SK-N-SH treated with all-trans-retinoic acid at 6 μM for 48 hours (cell line): ENCODE data around the gene SIRT5.

ENCODE experiments used
- CSDC2 ChIP-seq: fragments of 250-450 bp; sonication (Bioruptor Pico); IDR thresholded peaks from 2 replicates; pipeline ENCODE4 v1.5.0; 2020; ENCODE audit warnings: mild to moderate bottlenecking, moderate library complexity
- ISL1 ChIP-seq: fragments of 250-450 bp; sonication (Bioruptor Pico); IDR thresholded peaks from 2 replicates; pipeline ENCODE4 v2.1.2; 2022; ENCODE audit warnings: mild to moderate bottlenecking, moderate library complexity
- ZFP3 ChIP-seq: fragments of 250-450 bp; sonication (Bioruptor Pico); IDR thresholded peaks from 2 replicates; pipeline ENCODE4 v1.5.0; 2020; ENCODE audit warnings: mild to moderate bottlenecking, moderate library complexity
- ZFP30 ChIP-seq: fragments of 450-650 bp; formaldehyde crosslinking; IDR thresholded peaks from 2 replicates; pipeline ENCODE4 v1.5.0; 2022; ENCODE audit warnings: mild to moderate bottlenecking, moderate library complexity
- ZNF565 ChIP-seq: fragments of 450-650 bp; formaldehyde crosslinking; conservative IDR thresholded peaks from 2 replicates; pipeline ENCODE4 v1.5.0; 2020; ENCODE audit warnings: low read depth, mild to moderate bottlenecking, moderate library complexity
- TF ChIP-seq, protein P1 (sequence below): fragments of 250-450 bp; sonication (Bioruptor Pico); IDR thresholded peaks from 2 replicates; pipeline ENCODE4 v1.5.1; 2020; ENCODE audit warnings: low read depth, mild to moderate bottlenecking, moderate library complexity
- TF ChIP-seq, protein P2 (sequence below): fragments of 250-450 bp; sonication (Bioruptor Pico); IDR thresholded peaks from 2 replicates; pipeline ENCODE4 v1.8.0; 2021; ENCODE audit warnings: low read depth, mild to moderate bottlenecking, moderate library complexity, borderline replicate concordance
- TF ChIP-seq, protein P3 (sequence below): fragments of 250-450 bp; sonication (Bioruptor Pico); IDR thresholded peaks from 2 replicates; pipeline ENCODE4 v1.8.0; 2020; ENCODE audit warnings: mild to moderate bottlenecking, moderate library complexity, borderline replicate concordance
- TF ChIP-seq, protein P4 (sequence below): fragments of 250-450 bp; sonication (Bioruptor Pico); IDR thresholded peaks from 2 replicates; pipeline ENCODE4 v1.5.0; 2020; ENCODE audit warnings: mild to moderate bottlenecking, moderate library complexity

DNA sequence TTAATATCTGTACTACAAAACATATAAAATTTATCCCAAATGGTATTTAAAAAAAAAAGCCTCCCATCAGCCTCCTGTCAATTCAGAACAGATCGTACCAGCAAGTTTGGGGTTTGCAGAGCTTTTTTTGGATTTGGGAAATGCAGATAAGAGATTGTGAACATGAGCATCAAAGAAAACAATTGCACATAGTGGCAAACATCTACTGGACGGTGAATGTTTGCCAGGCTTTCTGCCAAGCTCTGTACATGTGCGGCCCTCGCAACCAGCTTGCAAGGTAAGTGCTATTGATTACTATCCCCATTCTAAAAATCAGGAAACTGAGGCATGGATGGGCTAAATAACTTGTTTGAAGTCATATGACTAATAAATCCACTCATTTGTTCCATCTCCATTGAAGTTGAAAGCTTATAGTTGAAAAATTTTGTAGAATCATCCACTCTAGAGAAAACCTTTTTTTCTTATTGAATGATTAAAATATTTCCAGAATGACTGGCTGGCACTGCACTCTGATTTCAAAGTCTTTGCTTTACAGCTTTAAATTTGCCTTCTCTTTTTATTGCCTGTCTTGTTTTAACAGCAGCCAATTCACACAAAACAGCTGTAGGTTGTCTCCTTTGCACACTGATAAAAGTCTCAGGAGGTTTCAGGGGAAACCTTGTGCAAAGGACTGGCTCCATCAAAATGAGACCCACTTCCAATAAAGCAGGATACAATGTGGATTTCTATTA, 37.4 kb upstream of the SIRT5 start:
- no peak for TF ChIP-seq ZNF565 (CRISPR knock-in tag)
- TF ChIP-seq ISL1 (CRISPR knock-in tag): no peak
- TF ChIP-seq, protein P1, sequence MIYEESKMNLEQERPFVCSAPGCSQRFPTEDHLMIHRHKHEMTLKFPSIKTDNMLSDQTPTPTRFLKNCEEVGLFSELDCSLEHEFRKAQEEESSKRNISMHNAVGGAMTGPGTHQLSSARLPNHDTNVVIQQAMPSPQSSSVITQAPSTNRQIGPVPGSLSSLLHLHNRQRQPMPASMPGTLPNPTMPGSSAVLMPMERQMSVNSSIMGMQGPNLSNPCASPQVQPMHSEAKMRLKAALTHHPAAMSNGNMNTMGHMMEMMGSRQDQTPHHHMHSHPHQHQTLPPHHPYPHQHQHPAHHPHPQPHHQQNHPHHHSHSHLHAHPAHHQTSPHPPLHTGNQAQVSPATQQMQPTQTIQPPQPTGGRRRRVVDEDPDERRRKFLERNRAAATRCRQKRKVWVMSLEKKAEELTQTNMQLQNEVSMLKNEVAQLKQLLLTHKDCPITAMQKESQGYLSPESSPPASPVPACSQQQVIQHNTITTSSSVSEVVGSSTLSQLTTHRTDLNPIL (CRISPR knock-in tag): no peak
- TF ChIP-seq ZFP3 (CRISPR knock-in tag): no peak
- no peak for TF ChIP-seq CSDC2
- TF ChIP-seq, protein P2, sequence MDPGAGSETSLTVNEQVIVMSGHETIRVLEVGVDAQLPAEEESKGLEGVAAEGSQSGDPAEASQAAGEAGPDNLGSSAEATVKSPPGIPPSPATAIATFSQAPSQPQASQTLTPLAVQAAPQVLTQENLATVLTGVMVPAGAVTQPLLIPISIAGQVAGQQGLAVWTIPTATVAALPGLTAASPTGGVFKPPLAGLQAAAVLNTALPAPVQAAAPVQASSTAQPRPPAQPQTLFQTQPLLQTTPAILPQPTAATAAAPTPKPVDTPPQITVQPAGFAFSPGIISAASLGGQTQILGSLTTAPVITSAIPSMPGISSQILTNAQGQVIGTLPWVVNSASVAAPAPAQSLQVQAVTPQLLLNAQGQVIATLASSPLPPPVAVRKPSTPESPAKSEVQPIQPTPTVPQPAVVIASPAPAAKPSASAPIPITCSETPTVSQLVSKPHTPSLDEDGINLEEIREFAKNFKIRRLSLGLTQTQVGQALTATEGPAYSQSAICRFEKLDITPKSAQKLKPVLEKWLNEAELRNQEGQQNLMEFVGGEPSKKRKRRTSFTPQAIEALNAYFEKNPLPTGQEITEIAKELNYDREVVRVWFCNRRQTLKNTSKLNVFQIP: no peak
- no peak for TF ChIP-seq ZFP30 (CRISPR knock-in tag)
- TF ChIP-seq, protein P3, sequence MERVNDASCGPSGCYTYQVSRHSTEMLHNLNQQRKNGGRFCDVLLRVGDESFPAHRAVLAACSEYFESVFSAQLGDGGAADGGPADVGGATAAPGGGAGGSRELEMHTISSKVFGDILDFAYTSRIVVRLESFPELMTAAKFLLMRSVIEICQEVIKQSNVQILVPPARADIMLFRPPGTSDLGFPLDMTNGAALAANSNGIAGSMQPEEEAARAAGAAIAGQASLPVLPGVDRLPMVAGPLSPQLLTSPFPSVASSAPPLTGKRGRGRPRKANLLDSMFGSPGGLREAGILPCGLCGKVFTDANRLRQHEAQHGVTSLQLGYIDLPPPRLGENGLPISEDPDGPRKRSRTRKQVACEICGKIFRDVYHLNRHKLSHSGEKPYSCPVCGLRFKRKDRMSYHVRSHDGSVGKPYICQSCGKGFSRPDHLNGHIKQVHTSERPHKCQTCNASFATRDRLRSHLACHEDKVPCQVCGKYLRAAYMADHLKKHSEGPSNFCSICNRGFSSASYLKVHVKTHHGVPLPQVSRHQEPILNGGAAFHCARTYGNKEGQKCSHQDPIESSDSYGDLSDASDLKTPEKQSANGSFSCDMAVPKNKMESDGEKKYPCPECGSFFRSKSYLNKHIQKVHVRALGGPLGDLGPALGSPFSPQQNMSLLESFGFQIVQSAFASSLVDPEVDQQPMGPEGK (CRISPR knock-in tag): no peak
- TF ChIP-seq, protein P4, sequence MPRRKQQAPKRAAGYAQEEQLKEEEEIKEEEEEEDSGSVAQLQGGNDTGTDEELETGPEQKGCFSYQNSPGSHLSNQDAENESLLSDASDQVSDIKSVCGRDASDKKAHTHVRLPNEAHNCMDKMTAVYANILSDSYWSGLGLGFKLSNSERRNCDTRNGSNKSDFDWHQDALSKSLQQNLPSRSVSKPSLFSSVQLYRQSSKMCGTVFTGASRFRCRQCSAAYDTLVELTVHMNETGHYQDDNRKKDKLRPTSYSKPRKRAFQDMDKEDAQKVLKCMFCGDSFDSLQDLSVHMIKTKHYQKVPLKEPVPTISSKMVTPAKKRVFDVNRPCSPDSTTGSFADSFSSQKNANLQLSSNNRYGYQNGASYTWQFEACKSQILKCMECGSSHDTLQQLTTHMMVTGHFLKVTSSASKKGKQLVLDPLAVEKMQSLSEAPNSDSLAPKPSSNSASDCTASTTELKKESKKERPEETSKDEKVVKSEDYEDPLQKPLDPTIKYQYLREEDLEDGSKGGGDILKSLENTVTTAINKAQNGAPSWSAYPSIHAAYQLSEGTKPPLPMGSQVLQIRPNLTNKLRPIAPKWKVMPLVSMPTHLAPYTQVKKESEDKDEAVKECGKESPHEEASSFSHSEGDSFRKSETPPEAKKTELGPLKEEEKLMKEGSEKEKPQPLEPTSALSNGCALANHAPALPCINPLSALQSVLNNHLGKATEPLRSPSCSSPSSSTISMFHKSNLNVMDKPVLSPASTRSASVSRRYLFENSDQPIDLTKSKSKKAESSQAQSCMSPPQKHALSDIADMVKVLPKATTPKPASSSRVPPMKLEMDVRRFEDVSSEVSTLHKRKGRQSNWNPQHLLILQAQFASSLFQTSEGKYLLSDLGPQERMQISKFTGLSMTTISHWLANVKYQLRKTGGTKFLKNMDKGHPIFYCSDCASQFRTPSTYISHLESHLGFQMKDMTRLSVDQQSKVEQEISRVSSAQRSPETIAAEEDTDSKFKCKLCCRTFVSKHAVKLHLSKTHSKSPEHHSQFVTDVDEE (CRISPR knock-in tag): no peak
